Upper lobe of right lung (tissue), 1 donor: ENCODE data around the gene FZD7. TPM values are rescaled to one million over a fixed set of nuclear protein-coding genes. Genes with fewer than 3 reads are reported as not detected.

ENCODE experiments used
- ATAC-seq: fragments of 200-7000 bp; cut with Tn5 transposase; one replicate; pipeline ENCODE4 v1.9.1; 2020; ENCODE audit warnings: mild to moderate bottlenecking, moderate library complexity
- DNase-seq: peaks from one replicate; pipeline ENCODE4 v3.0.0-alpha.2; 2020
- H3K27ac ChIP-seq: fragments of 200-600 bp; one replicate; pipeline ENCODE4 v1.8.0; 2022
- H3K27me3 ChIP-seq: fragments of 200-600 bp; one replicate; pipeline ENCODE4 v1.8.0; 2022; ENCODE audit warnings: mild to moderate bottlenecking
- H3K36me3 ChIP-seq: fragments of 200-600 bp; one replicate; pipeline ENCODE4 v1.8.0; 2022
- H3K4me1 ChIP-seq: fragments of 200-600 bp; one replicate; pipeline ENCODE4 v1.8.0; 2022
- H3K4me3 ChIP-seq: fragments of 200-600 bp; one replicate; pipeline ENCODE4 v1.8.0; 2022; ENCODE audit warnings: mild to moderate bottlenecking
- H3K9me3 ChIP-seq: fragments of 200-600 bp; one replicate; pipeline ENCODE4 v1.8.0; 2022
- CTCF ChIP-seq: fragments of 200-600 bp; IDR thresholded peaks from one replicate; pipeline ENCODE4 v1.8.0; 2022; ENCODE audit warnings: antibody characterized with exemption
- intact Hi-C: fragments of 100-400 bp; cut with DNase I; formaldehyde crosslinking; loops from one replicate; pipeline ENCODE4 v1.11.0; 2022
- total RNA-seq: library from RNA; stranded (reverse); fragmentation: NEBNext Ultra II Directional; extraction: Animal tissue kit (Norgen Biotek cat#: 25700); gene quantifications from one replicate; pipeline ENCODE4 v1.2.1, GENCODE V29; 2021
- donor health status: DM: no; HTN: yes; CAD: no; lungs with severe emphysema.

The FZD7 gene
- total RNA-seq, 1 donor from 2014 or later, result 13.6 TPM

- no peaks in the 10 kb centered on the region for H3K9me3 ChIP-seq
- DNase-seq (peak; percentile 76), ATAC-seq (peak; percentile 29)
- peaks cover 30% of the 10 kb centered on the region for H3K4me1 ChIP-seq
- H3K36me3 ChIP-seq, result no peaks in the 10 kb centered on the region
- H3K27me3 ChIP-seq, result peaks cover 23% of the 10 kb centered on the region
- intact Hi-C loops, result no loop called here
- TF ChIP-seq CTCF, result no peak
- H3K4me3 ChIP-seq, result peak overlapping the region; percentile 72
- peak overlapping the region; percentile 92 for H3K27ac ChIP-seq
Measured at GRCh38 chr2:202034249-202035088, 814 bp downstream of the FZD7 start.

GRCh38 chr2:202035089-202035940 lies 1.7 kb downstream of the FZD7 start:
- Histone ChIP-seq H3K4me1 (peaks cover 32% of the 10 kb centered on the region), H3K4me3 (peak overlapping the region; percentile 72), H3K9me3 (no peaks in the 10 kb centered on the region), H3K27ac (no peak overlapping the region), H3K27me3 (peaks cover 23% of the 10 kb centered on the region), H3K36me3 (no peaks in the 10 kb centered on the region)
- ATAC-seq, result no peak
- DNase-seq, result peak; percentile 72
- peak; percentile 44 for TF ChIP-seq CTCF
- intact Hi-C loops, result no loop called here

- Histone ChIP-seq H3K4me3 (peak overlapping the region; percentile 72), H3K27me3 (peaks cover 24% of the 10 kb centered on the region), H3K27ac (no peak overlapping the region), H3K9me3 (no peaks in the 10 kb centered on the region), H3K4me1 (peaks cover 32% of the 10 kb centered on the region), H3K36me3 (no peaks in the 10 kb centered on the region)
- intact Hi-C loops, result no loop called here
- no peak for DNase-seq
- ATAC-seq, result no peak
- TF ChIP-seq CTCF, result no peak
Measured at GRCh38 chr2:202035941-202036372, 2.3 kb downstream of the FZD7 start.

- TF ChIP-seq CTCF, result no peak
- intact Hi-C loops, result no loop called here
- peaks cover 29% of the 10 kb centered on the region for H3K27me3 ChIP-seq
- no peaks in the 10 kb centered on the region for H3K36me3 ChIP-seq
- peaks cover 32% of the 10 kb centered on the region for H3K4me1 ChIP-seq
- no peak for ATAC-seq
- no peak overlapping the region for H3K27ac ChIP-seq
- peak overlapping the region; percentile 72 for H3K4me3 ChIP-seq
- DNase-seq, result no peak
- H3K9me3 ChIP-seq, result no peaks in the 10 kb centered on the region
Measured at GRCh38 chr2:202036601-202037037, 3.0 kb downstream of the FZD7 start.

- Histone ChIP-seq H3K27me3 (peaks cover 29% of the 10 kb centered on the region), H3K4me3 (peak overlapping the region; percentile 72), H3K36me3 (no peaks in the 10 kb centered on the region), H3K9me3 (no peaks in the 10 kb centered on the region), H3K4me1 (peaks cover 32% of the 10 kb centered on the region), H3K27ac (no peak overlapping the region)
- ATAC-seq (no peak), DNase-seq (no peak)
- TF ChIP-seq CTCF, result no peak
- intact Hi-C loops, result no loop called here
Measured at GRCh38 chr2:202037086-202037485, 3.4 kb downstream of the FZD7 start.
